Lower leg skin (tissue), 3 donors: Measurements from ENCODE around the gene TTLL3.

ENCODE experiments used
- POLR2A ChIP-seq, 2 donors: fragments of 450-650 bp; IDR thresholded peaks; one replicate each; pipeline ENCODE4 v1.6.1; 2016 to 2017; ENCODE audit warnings: antibody characterized with exemption in 2 of 2, mild to moderate bottlenecking in 1 of 2, moderate library complexity in 1 of 2
- TF ChIP-seq, protein P1 (sequence below), 3 donors: fragments of 450-650 bp; IDR thresholded peaks; one replicate each; pipeline ENCODE4 v1.5.1; 2016; ENCODE audit warnings: antibody characterized with exemption in 3 of 3, mild to moderate bottlenecking in 3 of 3, moderate library complexity in 2 of 3

DNA sequence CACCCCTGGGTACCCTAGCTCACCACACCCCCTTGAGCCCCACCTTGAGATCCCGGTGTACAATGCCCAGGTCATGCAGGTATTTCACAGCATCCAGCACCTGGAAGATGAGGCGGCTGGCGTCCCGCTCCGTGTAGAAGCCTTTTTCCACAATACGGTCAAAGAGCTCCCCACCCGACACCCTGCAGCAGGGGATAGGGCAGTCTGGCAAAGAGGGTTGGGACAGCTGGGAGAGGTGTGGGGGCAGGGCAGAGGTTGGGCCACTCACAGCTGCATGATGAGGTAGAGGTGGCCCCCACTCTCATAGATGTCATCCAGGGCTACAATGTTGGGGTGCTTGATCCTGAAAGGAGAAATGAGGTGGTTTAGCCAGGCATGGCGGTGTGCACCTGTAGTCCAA is 47.2 kb upstream of the TTLL3 start:
- TF ChIP-seq, protein P1, sequence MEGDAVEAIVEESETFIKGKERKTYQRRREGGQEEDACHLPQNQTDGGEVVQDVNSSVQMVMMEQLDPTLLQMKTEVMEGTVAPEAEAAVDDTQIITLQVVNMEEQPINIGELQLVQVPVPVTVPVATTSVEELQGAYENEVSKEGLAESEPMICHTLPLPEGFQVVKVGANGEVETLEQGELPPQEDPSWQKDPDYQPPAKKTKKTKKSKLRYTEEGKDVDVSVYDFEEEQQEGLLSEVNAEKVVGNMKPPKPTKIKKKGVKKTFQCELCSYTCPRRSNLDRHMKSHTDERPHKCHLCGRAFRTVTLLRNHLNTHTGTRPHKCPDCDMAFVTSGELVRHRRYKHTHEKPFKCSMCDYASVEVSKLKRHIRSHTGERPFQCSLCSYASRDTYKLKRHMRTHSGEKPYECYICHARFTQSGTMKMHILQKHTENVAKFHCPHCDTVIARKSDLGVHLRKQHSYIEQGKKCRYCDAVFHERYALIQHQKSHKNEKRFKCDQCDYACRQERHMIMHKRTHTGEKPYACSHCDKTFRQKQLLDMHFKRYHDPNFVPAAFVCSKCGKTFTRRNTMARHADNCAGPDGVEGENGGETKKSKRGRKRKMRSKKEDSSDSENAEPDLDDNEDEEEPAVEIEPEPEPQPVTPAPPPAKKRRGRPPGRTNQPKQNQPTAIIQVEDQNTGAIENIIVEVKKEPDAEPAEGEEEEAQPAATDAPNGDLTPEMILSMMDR (IDR thresholded peaks at IDR 0.05): no peak
- no peak for TF ChIP-seq POLR2A (IDR thresholded peaks at IDR 0.05)
